NCI-H526 (cell line): Measurements from ENCODE around the gene EXOC3L4.

Experiments
- DNase-seq, 2 experiments: peaks; one replicate each; lab custom pipeline; 2025; lab: John Stamatoyannopoulos, UW

EXOC3L4 gene

GRCh38 chr14:103091041-103091882, 3.3 kb upstream of the EXOC3L4 start:
- DNase-seq, result peak in 1 of 2 experiments; percentile 76

DNA sequence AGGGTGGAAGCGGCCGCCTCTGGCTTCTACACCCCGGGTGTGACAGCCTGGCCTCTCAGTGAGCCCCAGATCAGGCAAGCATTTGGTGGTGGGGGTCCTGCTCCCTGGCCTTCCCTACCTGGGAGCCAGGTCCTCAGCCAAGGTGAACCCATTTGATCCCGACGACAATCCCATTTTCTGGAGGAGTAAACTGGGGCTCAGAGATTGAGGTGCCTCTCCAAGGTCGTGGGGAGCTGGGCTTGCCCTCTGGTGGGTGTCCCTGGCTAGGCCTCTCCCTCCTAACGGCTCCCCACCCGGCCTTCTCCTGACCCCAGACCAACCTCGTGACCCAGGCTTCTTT, 2.7 kb upstream of the EXOC3L4 start:
- no peak for DNase-seq

DNA sequence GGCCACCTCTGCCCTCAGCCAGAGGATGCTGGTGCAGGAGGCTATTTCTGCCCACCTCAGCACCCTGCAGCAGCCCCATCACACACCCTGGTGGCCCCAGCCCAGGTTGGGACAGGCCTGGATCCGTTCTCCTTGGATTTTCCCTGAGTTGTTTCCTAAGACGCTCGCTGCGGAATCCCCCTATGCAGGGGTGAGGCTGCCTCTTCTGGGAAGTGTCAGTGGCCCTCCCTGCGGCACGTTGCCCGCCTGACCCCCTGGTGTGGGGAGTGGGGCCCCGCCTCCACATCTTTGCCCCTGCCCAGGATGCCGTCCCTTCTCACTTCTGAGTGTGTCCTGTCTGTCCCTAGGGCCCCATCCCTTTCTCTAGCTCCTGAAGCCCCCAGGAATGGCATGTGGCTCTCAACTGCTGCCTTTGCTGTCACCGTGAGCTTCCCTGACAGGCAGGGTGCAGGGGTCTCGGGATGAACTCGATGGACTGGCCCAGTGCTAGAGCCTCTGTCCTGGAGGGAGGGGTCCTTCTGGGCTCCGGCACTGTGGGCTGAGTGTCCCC, 594 bp upstream of the EXOC3L4 start:
- no peak for DNase-seq

- DNase-seq, result no peak
These were observed 769 bp downstream of the EXOC3L4 start for GRCh38 chr14:103095210-103095778.

- no peak for DNase-seq
These were observed 1.9 kb downstream of the EXOC3L4 start for GRCh38 chr14:103096387-103096786.

DNA sequence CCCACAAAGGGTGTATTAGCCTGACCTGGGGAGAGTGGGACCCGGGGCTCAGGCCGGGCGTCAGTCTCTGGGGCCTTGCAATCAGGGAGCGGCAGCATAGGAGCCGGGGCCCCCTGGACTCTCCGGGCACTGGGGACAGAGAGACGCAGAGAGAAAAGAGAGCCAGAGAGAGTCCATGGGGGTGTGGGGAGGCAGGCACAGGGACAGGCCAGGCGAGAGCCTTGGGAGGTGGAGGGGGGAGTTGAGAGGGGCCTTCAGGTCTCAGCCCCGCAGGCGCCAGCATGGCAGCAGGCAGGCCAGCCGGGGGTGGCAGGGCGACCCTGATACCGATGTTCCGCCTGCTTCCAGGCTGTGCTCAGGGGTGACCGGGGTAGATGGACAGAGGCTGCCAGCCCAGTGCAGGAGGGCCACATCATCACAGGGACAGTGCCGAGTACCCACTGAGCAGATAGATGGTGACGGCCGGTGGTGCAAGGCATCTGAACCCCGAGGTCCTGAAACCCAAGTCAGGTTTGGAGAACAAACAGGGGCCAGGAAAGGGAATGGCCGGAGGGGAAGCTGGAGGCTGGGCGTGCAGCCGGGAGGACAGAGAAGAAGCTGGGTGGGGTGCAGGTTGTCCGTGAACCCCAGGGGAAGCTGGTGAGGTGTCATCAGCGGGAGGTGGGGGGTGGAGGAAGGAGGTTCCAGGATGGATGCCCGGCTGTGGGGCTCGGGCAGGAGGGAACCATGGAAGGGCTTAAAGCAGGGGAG, 2.9 kb downstream of the EXOC3L4 start:
- no peak for DNase-seq

GRCh38 chr14:103097994-103098957, 3.8 kb downstream of the EXOC3L4 start:
- no peak for DNase-seq

DNA sequence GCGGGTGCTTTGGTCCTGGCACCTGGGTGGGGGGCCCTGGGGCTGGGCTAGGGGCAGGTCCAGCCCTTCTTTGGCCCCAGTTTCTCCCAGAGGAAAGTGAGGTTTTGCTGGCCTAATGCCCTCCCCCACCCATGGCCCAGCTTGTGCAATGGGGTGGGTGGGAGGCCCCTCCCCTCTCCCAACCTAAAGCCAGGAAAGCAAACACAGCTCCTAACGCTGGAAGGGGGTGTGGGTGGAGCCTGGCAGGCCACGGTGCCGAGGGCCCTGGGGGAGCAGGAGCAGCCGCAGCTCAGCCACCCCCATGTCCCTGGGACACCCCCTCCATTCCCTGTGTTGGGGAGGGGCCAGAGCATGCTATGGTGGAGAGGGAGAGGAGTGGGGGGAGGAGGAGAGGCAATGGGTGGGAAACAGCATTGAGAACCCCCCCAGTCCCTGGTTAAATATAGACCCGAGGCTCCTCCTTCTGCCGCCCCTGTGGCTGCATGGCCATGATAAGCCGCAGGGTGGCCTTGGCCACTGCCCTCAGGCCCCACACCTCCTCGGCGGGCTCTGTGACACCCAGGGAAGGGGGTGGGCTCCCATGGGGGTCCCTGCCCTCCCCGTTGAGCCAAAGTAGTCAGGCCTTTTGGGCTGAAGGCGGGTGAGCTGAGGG, 4.7 kb downstream of the EXOC3L4 start:
- peak; percentile 52 to 82 for DNase-seq

- DNase-seq, result no peak
These were observed 5.3 kb downstream of the EXOC3L4 start for GRCh38 chr14:103099733-103100280.

DNA sequence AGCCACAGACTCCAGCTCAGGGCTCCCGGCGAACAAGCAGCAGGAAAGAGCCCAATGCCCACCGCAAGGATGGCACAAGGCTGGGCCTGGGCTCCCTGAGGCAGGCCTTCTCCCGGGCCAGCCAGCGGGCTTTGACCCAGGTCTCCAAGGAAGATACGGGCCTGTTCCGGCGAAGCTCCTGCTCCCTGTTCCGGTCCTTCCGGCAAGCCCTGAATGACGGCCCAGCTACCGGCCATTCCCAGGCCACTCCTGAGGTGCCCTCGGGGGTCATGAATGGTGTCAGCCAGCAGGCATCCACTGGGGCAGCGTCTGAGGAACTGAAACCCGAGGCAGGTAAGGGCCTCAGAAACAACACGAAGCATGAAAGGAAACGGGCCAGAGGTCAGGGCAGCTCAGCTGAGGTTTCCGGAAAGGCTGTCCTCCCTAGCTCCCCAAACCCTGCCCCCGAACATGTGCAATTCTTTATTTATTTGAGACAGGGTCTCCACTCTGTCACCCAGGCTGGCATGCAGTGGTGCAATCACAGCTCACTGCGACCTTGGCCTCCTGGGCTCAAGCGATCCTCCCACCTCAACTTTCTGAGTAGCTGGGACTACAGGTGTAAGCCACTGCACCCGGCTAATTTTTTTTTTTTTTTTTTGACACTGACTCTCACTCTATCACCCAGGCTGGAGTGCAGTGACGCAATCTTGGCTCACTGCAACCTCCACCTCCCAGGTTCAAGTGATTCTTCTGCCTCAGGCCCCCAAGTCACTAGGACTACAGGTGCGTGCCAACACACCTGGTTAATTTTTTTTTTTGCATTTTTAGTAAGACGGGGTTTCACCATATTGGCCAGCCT, 6.0 kb downstream of the EXOC3L4 start:
- no peak for DNase-seq

DNA sequence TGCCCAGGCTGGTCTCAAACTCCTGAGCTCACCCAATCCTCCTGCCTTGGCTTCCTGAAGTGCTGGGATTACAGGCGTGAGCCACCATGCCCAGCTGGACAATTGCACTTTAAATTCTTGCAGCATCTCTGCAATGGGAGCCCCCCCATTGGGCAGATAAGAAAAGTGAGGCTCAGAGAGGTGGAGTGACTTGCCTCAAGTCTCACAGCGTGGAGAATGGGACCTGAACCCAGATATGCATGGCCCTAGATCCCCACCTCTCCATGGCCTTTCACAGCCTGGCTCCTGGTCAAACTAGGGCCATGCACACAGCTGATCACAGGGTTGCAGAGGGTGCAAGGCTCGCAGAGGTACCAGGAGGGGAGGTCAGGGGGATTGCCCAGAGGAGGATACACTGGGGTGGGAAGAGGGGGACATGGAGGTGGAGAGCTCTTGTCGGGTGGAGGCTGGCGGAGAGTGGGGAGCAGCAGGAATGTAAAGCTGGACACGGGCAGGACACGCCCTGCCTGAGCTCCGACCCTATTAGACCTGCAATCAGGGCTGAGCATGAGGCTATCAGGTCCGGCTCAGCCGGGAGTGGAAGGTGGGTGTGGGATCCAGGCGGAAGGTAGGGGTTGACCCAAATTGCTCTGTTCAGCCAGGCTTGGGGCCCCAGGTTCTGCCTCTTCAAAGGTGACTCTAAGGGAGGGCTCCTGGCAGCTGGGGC, 6.9 kb downstream of the EXOC3L4 start:
- no peak for DNase-seq

DNA sequence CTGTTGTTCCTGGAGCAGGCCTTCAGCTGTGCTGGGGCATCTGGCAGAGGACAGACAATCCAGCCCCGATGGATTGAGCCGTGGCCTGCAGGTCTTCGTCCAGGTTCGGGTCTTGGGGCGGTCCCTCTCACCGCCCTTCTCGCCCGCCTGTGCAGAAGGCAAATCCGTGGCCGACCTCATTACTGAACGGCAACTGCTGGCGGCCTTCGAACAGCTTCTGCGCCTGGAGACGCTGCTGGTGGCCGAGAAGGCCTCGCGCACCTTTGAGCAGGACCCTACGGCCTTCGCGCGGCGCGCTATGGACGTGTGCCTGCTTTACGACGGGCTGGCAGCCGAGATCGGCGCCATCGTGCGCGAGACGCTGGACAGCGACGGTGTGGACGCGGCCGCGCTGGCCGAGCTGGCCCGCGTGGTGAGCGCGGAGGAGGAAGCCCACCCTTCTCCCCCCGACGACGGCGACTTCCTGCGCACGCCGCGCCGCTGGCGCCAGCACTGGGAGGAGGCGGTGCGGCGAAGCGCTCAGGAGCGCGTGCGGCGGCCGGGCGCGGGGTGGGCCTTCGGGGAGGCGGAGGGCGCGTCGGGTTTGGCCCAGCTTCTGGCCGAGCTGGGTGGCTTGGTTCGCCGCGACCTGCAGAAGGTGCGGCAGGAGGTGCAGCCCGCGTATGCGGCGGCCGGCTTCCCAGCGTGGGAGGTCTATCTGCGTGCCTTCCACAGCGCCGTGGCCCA, 7.6 kb downstream of the EXOC3L4 start:
- DNase-seq, result no peak

DNA sequence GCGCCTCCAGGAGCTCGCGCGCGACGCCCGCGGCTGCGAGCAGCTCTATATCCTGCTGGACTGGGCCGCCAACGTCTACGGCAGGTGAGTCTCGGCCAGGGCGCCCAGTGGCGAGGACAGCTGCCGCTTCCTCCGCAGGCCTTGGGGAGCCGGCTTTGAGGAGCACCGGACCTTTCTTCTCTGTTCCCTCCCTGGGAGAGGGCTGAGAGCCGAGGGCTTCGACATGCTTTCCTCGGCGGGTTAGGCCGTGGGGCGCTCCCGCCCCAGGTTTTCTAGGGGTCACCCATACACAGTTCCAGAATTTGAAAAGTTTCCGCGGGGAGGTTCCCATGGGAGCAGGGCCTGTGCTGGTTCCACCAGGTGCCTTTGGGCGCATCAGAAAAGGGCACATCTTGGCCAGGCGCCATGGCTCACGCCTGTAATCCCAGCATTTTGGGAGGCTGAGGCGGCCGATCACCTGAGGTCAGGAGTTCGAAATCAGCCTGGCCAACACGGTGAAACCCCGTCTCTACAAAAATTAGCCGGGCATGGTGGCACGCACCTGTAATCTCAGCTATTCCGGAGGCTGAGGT, 8.2 kb downstream of the EXOC3L4 start:
- DNase-seq, result no peak

GRCh38 chr14:103103461-103104388, 9.2 kb downstream of the EXOC3L4 start:
- DNase-seq, result peak; percentile 54 to 90

- no peak for DNase-seq
These were observed 9.8 kb downstream of the EXOC3L4 start for GRCh38 chr14:103104389-103104653.

- peak; percentile 59 to 93 for DNase-seq
These were observed 10.3 kb downstream of the EXOC3L4 start for GRCh38 chr14:103104654-103105452.
